ES-I3 (cell line): ENCODE data around the gene SWAP70.
"Not testable (repeated sequence)": the region's sequence is repeated elsewhere in the genome, so short reads cannot be mapped to it uniquely, and the experiment has no call there.

ENCODE experiments used
- H3K36me3 ChIP-seq: 2 replicates; pipeline ENCODE4 v1.6.1; 2013; ENCODE audit warnings: mild to moderate bottlenecking, low read length, control low read depth, moderate library complexity; ENCODE audit not compliant: insufficient read depth
- H3K4me1 ChIP-seq: 2 replicates; pipeline ENCODE4 v1.6.1; 2013; ENCODE audit warnings: mild to moderate bottlenecking, control low read depth, low read length; ENCODE audit not compliant: insufficient read depth
- H3K9ac ChIP-seq: 2 replicates; pipeline ENCODE4 v1.6.1; 2013; ENCODE audit warnings: low read depth, mild to moderate bottlenecking, low read length, moderate library complexity
- H3K9me3 ChIP-seq: 2 replicates; pipeline ENCODE4 v1.6.1; 2013; ENCODE audit warnings: mild to moderate bottlenecking, low read length, moderate library complexity; ENCODE audit not compliant: control insufficient read depth, insufficient read depth

Gene SWAP70

GRCh38 chr11:9691865-9692264, 28.0 kb downstream of the SWAP70 start:
- Histone ChIP-seq H3K9ac (no peak overlapping the region), H3K4me1 (peaks cover 36% of the 10 kb centered on the region)

GRCh38 chr11:9692691-9693090, 28.8 kb downstream of the SWAP70 start:
- peaks cover 34% of the 10 kb centered on the region for H3K4me1 ChIP-seq
- no peak overlapping the region for H3K9ac ChIP-seq
- peaks cover 10% of the 10 kb centered on the region for H3K36me3 ChIP-seq
- no peaks in the 10 kb centered on the region for H3K9me3 ChIP-seq

More at GRCh38 chr11:9691865-9692264, 28.0 kb downstream of the SWAP70 start:
- H3K36me3 ChIP-seq = peaks cover 10% of the 10 kb centered on the region
- no peaks in the 10 kb centered on the region for H3K9me3 ChIP-seq

DNA sequence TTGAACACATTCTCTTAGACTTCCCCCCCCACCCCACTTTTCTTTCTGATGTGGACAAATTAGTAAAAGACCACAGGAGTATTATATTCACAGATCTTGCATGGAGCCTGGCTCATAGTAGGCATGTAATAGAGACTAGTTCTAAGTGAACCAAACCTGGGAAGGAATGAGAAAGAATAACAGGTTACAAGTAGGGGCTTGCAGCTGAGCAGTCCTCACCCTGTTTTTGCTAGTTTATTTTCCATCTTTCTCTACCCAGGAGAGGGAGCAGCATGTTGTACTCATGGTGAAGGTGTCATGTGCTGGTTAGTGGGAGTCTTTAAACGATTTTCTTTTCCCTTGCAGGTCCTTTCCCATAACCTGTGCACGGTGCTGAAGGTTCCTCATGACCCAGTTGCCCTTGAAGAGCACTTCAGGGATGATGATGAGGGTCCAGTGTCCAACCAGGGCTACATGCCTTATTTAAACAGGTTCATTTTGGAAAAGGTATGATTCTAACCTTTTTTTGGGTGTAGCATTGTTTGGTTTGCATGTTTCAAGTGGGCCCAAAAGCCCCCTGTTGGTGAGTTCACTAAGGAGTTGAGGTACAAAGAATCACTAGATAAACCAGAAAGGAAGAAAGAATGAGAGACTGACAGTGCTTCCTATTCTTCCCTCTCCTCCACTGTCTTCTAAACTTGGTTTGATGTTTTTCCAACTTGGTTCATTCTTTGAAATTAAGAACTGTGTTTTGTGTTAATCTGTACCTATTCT, 30.1 kb downstream of the SWAP70 start:
- peaks cover 10% of the 10 kb centered on the region for H3K36me3 ChIP-seq
- no peaks in the 10 kb centered on the region for H3K9me3 ChIP-seq
- H3K9ac ChIP-seq = no peak overlapping the region
- H3K4me1 ChIP-seq = peaks cover 21% of the 10 kb centered on the region

GRCh38 chr11:9695228-9695627, 31.4 kb downstream of the SWAP70 start:
- peaks cover 14% of the 10 kb centered on the region; the same call in 1 of the 2 replicates for H3K4me1 ChIP-seq
- H3K9ac ChIP-seq, H3K36me3 ChIP-seq, H3K9me3 ChIP-seq: not testable (repeated sequence)

DNA sequence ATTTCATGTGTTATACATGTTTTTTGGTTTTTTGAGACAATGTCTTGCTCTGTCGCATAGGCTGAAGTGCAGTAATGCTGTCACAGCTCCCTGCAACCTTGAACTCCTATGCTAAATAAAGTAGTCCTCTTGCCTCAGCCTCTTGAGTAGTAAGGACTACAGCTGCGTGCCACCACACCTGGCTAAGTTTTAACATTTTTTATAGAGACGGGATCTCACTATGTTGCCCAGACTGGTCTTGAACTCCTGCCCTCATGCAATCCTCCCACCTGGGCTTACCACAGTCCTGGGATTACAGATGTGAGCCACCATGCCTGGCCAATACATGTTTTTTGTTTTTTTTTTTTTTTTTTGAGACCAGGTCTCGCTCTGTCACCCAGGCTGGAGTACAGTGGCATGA, 33.9 kb downstream of the SWAP70 start:
- H3K9ac ChIP-seq = no peak overlapping the region
- peaks cover 11% of the 10 kb centered on the region; the same call in 1 of the 2 replicates for H3K4me1 ChIP-seq
- H3K36me3 ChIP-seq = peaks cover 10% of the 10 kb centered on the region
- no peaks in the 10 kb centered on the region for H3K9me3 ChIP-seq

- Histone ChIP-seq H3K9ac (no peak overlapping the region), H3K36me3 (peaks cover 7% of the 10 kb centered on the region), H3K4me1 (0 out of 2 replicates have a peak, but pooled peaks cover 4% of the 10 kb centered on the region), H3K9me3 (no peaks in the 10 kb centered on the region)
These were observed 36.4 kb downstream of the SWAP70 start for GRCh38 chr11:9700105-9700801.

- Histone ChIP-seq H3K9ac (no peak overlapping the region), H3K4me1 (0 out of 2 replicates have a peak, but pooled peaks cover 4% of the 10 kb centered on the region), H3K9me3 (no peaks in the 10 kb centered on the region), H3K36me3 (no peaks in the 10 kb centered on the region)
These were observed 37.9 kb downstream of the SWAP70 start for GRCh38 chr11:9701799-9702198.

GRCh38 chr11:9703280-9703679, 39.4 kb downstream of the SWAP70 start:
- Histone ChIP-seq H3K9me3 (no peaks in the 10 kb centered on the region), H3K36me3 (no peaks in the 10 kb centered on the region), H3K9ac (no peak overlapping the region), H3K4me1 (0 out of 2 replicates have a peak, but pooled peaks cover 4% of the 10 kb centered on the region)

DNA sequence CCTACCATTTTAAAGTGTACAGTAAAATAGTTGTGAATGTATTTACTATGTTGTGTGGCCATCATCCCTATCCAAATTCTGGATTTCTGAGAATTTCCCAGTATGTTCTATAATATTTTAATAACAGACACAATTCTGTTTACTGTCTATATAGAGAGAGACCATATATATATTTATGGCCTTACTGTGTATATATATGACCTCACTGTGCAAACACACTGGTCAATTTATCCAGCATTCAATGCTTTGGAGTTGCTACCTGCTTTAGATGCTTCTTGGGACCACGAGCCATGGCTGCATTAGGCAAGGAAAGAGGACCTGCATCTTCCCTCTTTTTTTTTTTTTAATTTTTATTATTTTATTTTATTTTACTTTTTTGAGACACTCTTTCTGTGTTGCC, 40.2 kb downstream of the SWAP70 start:
- Histone ChIP-seq H3K36me3 (no peaks in the 10 kb centered on the region), H3K4me1 (0 out of 2 replicates have a peak, but pooled peaks cover 4% of the 10 kb centered on the region)

GRCh38 chr11:9704620-9705019, 40.7 kb downstream of the SWAP70 start:
- Histone ChIP-seq H3K9ac (no peak overlapping the region), H3K4me1 (peaks cover 10% of the 10 kb centered on the region; the same call in 1 of the 2 replicates), H3K9me3 (no peaks in the 10 kb centered on the region), H3K36me3 (no peaks in the 10 kb centered on the region)

More for the DNA sequence above, 40.2 kb downstream of the SWAP70 start:
- H3K9ac ChIP-seq = no peak overlapping the region
- no peaks in the 10 kb centered on the region for H3K9me3 ChIP-seq

DNA sequence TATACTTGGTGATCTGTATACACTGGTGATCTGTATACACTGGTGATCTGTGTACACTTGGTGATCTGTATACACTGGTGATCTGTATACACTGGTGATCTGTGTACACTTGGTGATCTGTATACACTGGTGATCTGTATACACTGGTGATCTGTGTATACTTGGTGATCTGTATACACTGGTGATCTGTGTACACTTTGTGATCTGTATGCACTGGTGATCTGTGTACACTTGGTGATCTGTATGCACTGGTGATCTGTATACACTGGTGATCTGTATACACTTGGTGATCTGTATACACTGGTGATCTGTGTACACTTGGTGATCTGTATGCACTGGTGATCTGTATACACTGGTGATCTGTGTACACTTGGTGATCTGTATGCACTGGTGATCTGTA, 41.5 kb downstream of the SWAP70 start:
- not testable (repeated sequence) for H3K36me3 ChIP-seq, H3K9ac ChIP-seq, H3K9me3 ChIP-seq
- H3K4me1 ChIP-seq = peaks cover 15% of the 10 kb centered on the region; the same call in 1 of the 2 replicates

DNA sequence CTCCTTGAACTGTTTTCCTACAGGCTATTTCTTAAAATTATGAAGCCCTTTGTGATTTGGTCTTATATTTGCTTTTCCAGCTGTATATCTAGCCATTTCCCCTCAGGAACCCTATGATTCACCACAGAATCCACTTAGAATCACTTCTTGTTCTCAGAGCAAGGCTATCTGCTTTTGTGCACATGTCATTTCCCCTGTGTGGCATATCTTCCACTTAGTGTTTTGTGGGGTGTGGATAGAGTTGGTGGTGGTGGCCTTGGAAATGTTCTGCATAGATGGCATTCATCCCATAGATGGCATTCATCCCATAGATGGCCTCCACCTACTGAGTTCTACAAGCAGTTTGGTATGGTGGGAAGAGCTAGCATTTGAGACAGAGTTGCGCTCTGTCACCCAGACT, 44.7 kb downstream of the SWAP70 start:
- Histone ChIP-seq H3K36me3 (no peaks in the 10 kb centered on the region), H3K9ac (no peak overlapping the region), H3K9me3 (no peaks in the 10 kb centered on the region), H3K4me1 (peaks cover 15% of the 10 kb centered on the region)

GRCh38 chr11:9710223-9710622, 46.3 kb downstream of the SWAP70 start:
- H3K9ac ChIP-seq = no peak overlapping the region
- peaks cover 15% of the 10 kb centered on the region for H3K4me1 ChIP-seq
- peaks cover 1% of the 10 kb centered on the region; the same call in 1 of the 2 replicates for H3K9me3 ChIP-seq
- peaks cover 3% of the 10 kb centered on the region; the same call in 1 of the 2 replicates for H3K36me3 ChIP-seq

DNA sequence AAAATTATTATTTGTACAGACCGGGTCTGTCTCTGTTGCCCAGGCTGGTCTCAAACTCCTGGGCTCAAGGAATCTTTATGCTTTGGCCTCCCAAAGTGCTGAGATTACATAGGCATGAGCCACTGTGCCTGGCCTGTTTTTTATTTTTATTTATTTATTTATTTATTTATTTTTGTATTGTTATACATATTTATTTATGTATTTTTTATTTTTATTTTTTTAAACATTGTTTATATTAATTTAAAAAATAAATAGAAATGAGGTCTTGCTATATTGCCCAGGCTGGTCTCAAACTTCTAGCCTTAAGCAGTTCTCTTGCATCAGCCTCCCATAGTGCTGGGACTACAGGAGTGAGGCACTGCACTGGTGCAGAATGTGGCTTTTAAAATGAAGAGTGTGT, 47.0 kb downstream of the SWAP70 start:
- peaks cover 9% of the 10 kb centered on the region for H3K36me3 ChIP-seq
- peaks cover 6% of the 10 kb centered on the region; the same call in 1 of the 2 replicates for H3K9me3 ChIP-seq
- H3K9ac ChIP-seq = no peak overlapping the region
- peaks cover 15% of the 10 kb centered on the region for H3K4me1 ChIP-seq
